ENCODE measurements around the gene CHRDL2. TPM values are rescaled to one million over a fixed set of nuclear protein-coding genes. Genes with fewer than 3 reads are reported as not detected.

Gene CHRDL2
- total RNA-seq, 1 experiment from 2014 or later, result not detected

DNA sequence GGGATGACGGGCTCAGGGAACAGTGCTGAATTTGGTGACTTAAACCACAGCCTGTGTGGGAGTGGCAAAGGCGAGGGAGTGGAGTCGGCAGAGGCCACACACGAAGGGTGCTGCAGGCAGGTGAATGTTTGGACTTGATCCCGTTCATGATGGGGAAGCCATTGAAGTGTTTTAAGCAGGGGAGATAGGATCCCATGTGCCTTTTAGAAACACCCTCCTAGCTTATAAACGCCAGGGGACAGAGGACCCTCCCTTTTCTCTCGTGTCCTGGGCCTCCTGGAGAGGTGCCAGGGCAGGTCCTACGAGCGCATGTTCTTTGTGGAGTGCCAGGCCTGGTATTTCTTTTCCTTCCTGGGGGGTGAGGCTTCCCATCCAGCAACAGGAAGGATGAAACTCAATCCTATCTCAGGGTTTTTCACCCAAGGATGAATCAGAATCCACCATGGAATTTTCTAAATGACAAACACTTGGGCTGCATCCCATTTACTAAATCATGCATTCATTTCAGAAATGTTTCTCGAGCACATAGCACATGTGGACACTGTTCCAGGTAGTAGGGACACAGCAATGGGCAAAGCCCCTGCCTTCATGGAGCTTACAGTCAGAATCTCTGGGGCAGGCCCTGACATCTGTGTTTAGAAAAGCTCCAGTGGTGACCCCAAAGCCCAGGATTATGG is 59.6 kb downstream of the CHRDL2 start:
- no peaks in the 10 kb centered on the region for H3K9me3 ChIP-seq (ENCODE audit: control insufficient read depth in 1 of 2, insufficient read depth in 1 of 2, low read depth in 1 of 2, low read length in 2 of 2)
- ATAC-seq, result no peak
- H3K4me1 ChIP-seq (ENCODE audit: control insufficient read depth in 1 of 2, insufficient read depth in 2 of 2, low read length in 2 of 2), result no peaks in the 10 kb centered on the region
- no peaks in the 10 kb centered on the region for H4K20me1 ChIP-seq (ENCODE audit: insufficient read depth)
- no peak overlapping the region for H3K4me2 ChIP-seq (ENCODE audit: low read length)
- DNase-seq (ENCODE audit: low read depth, low spot score), result no peak
- no peak overlapping the region for H3K27ac ChIP-seq (ENCODE audit: low read depth, low read length)
- RAD21 ChIA-PET (ENCODE audit: low non-redundant PET in 1 of 2, low total read pairs in 2 of 2, uncharacterized antibody in 2 of 2, unreplicated experiment in 2 of 2), result no interaction called here
- H3K27me3 ChIP-seq (ENCODE audit: insufficient read depth, low read length), result no peaks in the 10 kb centered on the region
- no peaks in the 10 kb centered on the region for H3K36me3 ChIP-seq (ENCODE audit: control insufficient read depth in 1 of 2, insufficient read depth in 2 of 2, low read length in 2 of 2)
- no peak overlapping the region for H3K4me3 ChIP-seq (replicated peaks in 1 of 2; ENCODE audit: low read depth in 1 of 2, low read length in 2 of 2)
- intact Hi-C loops (cut with micrococcal nuclease), result no loop called here
- BruUV-seq (replicated peaks), result no TSS peak
- no peak for TF ChIP-seq ELF1 (IDR thresholded peaks at IDR 0.05; ENCODE audit: borderline replicate concordance, low read depth)
- no peak for TF ChIP-seq SRF (IDR thresholded peaks at IDR 0.05; ENCODE audit: low read depth)
- TF ChIP-seq CEBPB (IDR thresholded peaks at IDR 0.05; ENCODE audit: low read depth), result no peak
- TF ChIP-seq EGR1 (IDR thresholded peaks at IDR 0.05; ENCODE audit: low read depth), result no peak
- no peak for TF ChIP-seq POLR2A (IDR thresholded peaks at IDR 0.05; ENCODE audit: borderline replicate concordance, extremely low read depth, insufficient read depth, insufficient read length)
- TF ChIP-seq EZH2 (IDR thresholded peaks at IDR 0.05), result no peak
- TF ChIP-seq, protein P1, sequence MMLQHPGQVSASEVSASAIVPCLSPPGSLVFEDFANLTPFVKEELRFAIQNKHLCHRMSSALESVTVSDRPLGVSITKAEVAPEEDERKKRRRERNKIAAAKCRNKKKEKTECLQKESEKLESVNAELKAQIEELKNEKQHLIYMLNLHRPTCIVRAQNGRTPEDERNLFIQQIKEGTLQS (IDR thresholded peaks at IDR 0.05), result no peak
- no peak for TF ChIP-seq EZH2phosphoT487 (IDR thresholded peaks at IDR 0.05; ENCODE audit: borderline replicate concordance)
- TF ChIP-seq TCF7L2 (IDR thresholded peaks at IDR 0.05; ENCODE audit: borderline replicate concordance, extremely low read depth, insufficient read depth, insufficient read length), result no peak
- TF ChIP-seq RAD21 (IDR thresholded peaks at IDR 0.05; ENCODE audit: low read depth), result no peak
- TF ChIP-seq YY1 (IDR thresholded peaks at IDR 0.05; ENCODE audit: extremely low read depth, insufficient replicate concordance, low read depth, low read length), result no peak
- no peak for TF ChIP-seq ZFX (IDR thresholded peaks at IDR 0.05)
- no peak for TF ChIP-seq POLR2AphosphoS5 (IDR thresholded peaks at IDR 0.05; ENCODE audit: low read depth, low read length)
- TF ChIP-seq SP1 (IDR thresholded peaks at IDR 0.05; ENCODE audit: low read depth), result no peak
- TF ChIP-seq FOSL1 (IDR thresholded peaks at IDR 0.05; ENCODE audit: low read depth), result no peak
- TF ChIP-seq ZNF274 (IDR thresholded peaks at IDR 0.05; ENCODE audit: low read depth, low read length), result no peak
- TF ChIP-seq, protein P2, sequence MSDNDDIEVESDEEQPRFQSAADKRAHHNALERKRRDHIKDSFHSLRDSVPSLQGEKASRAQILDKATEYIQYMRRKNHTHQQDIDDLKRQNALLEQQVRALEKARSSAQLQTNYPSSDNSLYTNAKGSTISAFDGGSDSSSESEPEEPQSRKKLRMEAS (IDR thresholded peaks at IDR 0.05), result no peak
- TF ChIP-seq JUND (IDR thresholded peaks at IDR 0.05), result no peak
- TF ChIP-seq, protein P3, sequence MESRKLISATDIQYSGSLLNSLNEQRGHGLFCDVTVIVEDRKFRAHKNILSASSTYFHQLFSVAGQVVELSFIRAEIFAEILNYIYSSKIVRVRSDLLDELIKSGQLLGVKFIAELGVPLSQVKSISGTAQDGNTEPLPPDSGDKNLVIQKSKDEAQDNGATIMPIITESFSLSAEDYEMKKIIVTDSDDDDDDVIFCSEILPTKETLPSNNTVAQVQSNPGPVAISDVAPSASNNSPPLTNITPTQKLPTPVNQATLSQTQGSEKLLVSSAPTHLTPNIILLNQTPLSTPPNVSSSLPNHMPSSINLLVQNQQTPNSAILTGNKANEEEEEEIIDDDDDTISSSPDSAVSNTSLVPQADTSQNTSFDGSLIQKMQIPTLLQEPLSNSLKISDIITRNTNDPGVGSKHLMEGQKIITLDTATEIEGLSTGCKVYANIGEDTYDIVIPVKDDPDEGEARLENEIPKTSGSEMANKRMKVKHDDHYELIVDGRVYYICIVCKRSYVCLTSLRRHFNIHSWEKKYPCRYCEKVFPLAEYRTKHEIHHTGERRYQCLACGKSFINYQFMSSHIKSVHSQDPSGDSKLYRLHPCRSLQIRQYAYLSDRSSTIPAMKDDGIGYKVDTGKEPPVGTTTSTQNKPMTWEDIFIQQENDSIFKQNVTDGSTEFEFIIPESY (IDR thresholded peaks at IDR 0.05; ENCODE audit: extremely low read depth, insufficient replicate concordance, low read length), result no peak
- TF ChIP-seq SIN3A (IDR thresholded peaks at IDR 0.05; ENCODE audit: low read depth), result no peak
- H3K79me2 ChIP-seq (ENCODE audit: insufficient read depth, low read length), result no peaks in the 10 kb centered on the region
- H2AFZ ChIP-seq (ENCODE audit: low read depth, low read length, poor library complexity, severe bottlenecking), result no peak overlapping the region
- no peak overlapping the region for H3K9ac ChIP-seq (ENCODE audit: low read length)
- no peaks in the 10 kb centered on the region for H3K9me2 ChIP-seq (ENCODE audit: insufficient read depth)
- POLR2A ChIA-PET, result no interaction called here
- CTCF ChIA-PET, result no interaction called here

All from HCT116 (cell line).